CD4-positive, alpha-beta T cell treated with Interleukin-4 for 1 hour (primary cell): ENCODE data around the gene UBE2E2.

Experiments used
- DNase-seq, 2 donors: peaks; one replicate each; pipeline ENCODE4 v3.0.0-alpha.2; 2020 to 2022

The UBE2E2 gene

DNA sequence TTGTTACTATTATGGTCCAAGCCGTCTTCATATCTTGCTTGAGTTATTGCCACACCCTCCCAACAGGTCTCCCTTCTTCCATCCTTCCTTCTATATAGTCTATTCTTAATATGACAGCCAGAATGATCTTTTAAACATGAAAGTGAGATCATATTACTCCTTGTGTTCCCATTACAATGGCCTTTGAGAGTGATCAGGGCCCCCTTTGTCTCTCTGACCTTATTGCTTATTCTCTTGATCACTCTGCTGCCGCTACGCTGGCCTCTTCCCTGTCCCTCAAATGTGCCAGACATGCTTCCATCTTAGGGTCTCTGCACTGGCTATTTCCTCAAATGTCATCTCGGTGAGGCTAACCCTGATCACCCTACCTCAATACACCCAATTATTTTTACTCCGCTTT is 38.1 kb downstream of the UBE2E2 start:
- no peak for DNase-seq

DNA sequence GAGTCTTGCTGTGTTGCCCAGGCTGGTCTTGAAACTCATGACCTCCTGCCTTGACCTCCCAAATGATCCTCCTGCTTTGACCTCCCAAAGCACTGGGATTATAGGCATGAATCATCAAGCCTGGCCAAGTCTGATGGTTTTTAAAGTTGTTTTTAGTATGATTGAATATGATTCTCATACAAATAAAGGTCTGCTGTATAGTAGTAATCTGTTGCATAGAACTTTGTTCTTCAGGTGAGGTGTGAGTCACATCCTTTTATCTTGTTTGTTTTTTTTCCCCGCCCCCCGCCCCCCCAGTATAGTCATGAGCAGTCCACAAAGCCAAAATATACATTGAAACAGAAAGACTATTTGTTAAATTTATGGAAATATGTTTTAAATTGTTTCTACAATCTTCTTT is 39.0 kb downstream of the UBE2E2 start:
- DNase-seq, result no peak

GRCh38 chr3:23244324-23245041 is 41.4 kb downstream of the UBE2E2 start:
- no peak for DNase-seq

DNA sequence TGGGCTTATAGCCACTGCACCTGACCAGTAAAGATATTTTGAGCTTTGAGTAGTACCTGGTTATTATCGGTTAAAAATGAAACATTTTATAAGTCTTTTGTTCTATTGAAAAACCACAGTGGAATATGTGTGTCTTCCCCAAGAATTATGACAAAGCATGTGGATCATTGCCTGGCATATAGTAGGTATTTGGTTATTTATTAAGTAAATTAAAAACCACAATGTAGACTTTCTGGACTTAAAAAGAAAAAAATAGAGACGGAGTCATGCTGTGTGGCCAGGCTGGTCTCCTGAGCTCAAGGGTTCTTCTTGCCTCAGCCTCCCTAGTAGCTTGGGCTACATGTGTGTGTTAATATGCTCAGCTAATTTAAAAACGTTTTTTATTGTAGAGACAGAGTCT is 43.5 kb downstream of the UBE2E2 start:
- DNase-seq, result no peak

GRCh38 chr3:23248594-23249131 is 45.5 kb downstream of the UBE2E2 start:
- no peak for DNase-seq

DNA sequence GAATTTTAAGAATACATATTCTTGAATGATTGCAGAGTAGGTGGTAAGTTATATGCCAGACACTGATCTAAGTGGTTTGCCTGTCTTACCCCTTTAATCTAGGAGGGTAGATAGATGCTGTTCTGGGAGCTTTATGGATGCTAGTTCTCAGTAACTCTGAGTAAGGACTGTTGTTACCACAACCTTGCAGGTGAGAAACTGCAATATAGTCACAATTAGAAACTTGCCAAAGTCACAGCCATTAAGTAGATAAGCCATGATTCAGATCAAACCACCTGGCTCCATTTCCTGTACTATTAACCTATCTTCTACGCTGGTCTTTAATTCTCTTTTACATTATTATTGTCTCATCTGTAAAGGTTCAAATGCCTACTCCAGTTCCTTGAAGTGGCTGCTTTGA is 46.8 kb downstream of the UBE2E2 start:
- DNase-seq, result no peak

DNA sequence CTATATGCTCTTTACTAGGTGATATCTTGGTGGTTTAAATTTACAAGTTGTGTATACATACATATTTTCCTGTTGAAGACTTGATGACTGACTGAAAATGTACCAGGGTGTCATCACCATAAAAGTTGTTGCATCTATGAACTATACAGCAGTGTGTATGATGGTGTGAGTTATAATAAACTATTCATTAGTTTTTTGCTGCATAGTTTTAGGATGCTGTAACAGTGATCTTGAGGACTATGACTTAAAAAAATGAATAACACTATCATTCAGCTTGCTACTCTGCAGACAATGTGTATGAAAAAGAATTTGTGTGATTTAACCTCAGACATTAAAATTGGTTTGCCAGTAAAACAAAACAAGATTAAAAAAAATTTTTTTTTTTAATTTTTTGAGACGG is 49.0 kb downstream of the UBE2E2 start:
- DNase-seq, result no peak

- DNase-seq, result no peak
These were observed 50.1 kb downstream of the UBE2E2 start for GRCh38 chr3:23253214-23253613.

GRCh38 chr3:23254282-23254681 is 51.2 kb downstream of the UBE2E2 start:
- no peak for DNase-seq

DNA sequence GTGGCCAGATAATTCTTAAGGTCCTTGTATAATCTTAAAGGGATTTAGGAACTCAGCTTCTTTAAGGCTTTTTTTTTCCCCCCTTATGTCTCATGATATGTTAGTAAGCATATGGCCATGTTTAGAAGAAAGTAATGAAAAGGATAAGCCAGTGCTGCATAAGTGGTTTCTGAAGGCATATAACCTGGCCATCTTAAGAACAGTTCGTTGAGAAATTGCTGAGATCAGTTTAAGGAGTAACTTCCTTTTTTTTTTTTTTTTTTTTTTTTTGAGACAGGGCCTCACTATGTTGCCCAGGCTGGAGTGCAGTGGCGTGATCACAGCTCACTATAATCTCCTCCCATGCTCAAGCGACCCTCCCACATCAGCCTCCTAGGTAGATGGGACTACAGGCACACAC is 51.7 kb downstream of the UBE2E2 start:
- no peak for DNase-seq

DNA sequence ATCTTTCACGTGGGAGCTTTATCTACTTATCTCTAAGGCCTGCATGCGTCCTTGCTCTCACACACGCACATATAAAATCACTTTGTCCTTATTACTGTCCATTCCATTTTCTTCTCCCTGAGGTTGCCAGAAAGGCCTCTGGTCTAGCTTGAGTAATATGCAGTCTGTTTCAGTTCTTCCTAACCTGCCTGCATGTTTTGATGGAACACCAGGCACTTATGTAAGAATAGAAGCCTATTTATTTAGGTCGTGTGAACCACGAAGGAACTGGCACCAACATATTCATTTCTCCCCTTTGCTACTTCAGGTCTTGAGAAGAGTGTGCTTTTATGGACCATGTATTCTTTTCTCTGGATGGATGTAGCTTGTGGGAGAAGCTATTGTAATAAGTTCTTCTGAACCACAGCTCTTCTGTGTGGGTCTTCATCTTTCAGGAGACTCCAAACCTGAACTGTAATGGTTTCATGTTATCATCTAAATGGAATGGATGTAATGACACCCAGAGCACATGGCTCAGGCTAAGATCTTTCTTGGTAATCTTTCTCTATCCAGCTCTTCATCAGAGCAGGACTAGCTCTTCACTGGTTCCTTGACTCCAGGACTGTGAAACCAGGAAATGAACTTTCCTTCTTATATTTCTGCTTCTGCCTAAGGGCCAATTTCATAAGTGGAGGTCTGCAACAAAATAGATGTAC is 53.8 kb downstream of the UBE2E2 start:
- DNase-seq, result no peak

- no peak for DNase-seq
These were observed 55.0 kb downstream of the UBE2E2 start for GRCh38 chr3:23258110-23258509.

DNA sequence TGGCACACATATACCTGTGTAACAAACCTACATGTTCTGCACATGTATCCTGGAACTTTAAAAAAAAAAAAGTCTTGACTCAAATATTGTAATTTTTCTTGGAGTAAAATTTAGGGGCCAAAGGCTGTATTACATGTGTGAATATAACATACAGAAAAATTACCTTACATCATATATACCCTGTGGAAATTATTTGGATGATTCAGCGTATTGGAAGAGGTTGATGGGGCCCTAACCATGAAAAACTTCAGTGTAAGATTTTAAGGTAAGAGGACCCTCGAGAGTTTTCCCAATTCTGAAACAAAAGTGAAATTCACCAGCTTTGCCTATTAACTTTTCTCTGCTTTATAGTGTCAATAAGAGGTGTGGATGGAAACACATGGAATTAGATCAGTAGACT is 56.4 kb downstream of the UBE2E2 start:
- DNase-seq, result no peak

GRCh38 chr3:23262766-23263165 is 59.6 kb downstream of the UBE2E2 start:
- DNase-seq, result no peak

DNA sequence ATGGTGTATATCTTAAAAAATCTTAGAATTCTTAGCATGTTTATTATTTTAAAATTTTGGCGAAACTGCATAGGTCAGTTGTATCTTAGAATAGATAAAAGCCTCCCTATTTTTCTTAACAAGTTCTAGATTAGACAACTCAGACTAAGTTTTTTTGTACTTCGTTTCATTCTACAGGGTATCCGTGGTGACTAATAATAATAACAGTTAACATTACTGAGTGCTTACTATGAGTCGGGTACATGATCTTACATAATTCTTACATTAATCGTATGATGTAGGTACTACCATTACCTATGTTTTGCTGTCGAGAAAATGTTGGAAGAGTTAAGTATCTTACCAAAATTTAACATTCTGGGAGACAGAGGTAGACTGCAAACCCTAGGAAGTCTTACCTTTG is 60.7 kb downstream of the UBE2E2 start:
- DNase-seq, result no peak

DNA sequence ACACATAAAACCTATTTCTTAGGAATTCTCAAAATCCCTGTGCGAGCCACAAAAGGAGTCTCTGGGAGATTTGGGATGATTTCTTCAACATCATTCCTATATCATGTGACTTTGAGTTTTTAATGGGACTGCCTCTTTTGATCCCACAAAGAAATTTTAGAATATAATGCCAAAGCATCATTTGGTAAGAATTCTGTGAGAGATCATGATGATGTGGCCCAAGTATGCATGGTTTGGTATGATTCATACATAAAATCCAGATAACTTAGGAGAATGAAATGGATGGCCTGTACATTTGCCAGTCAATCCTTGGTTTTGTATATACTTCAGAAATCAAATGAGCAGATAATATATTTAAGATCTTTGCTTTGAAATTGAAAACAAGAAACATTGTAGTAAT is 61.3 kb downstream of the UBE2E2 start:
- DNase-seq, result no peak

DNA sequence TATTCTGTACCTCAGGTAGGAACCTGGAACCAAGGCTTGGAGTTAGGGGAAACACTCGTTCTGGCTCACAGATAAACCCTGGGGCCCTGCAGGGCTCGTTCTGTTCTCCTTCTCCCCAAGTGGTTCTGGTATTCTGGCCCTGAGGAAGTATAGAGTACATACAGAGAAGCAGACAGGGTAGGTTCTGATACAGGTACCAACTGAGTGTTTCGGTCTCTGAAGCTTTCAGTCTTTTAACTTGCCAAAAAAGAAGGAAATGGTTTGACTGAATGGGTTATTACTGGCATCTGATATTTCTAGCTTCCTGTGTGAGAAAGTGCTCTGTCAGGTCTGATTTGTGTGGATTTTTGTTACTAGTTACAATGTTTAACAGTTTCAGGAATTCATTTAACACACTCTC is 67.3 kb downstream of the UBE2E2 start:
- DNase-seq, result no peak

DNA sequence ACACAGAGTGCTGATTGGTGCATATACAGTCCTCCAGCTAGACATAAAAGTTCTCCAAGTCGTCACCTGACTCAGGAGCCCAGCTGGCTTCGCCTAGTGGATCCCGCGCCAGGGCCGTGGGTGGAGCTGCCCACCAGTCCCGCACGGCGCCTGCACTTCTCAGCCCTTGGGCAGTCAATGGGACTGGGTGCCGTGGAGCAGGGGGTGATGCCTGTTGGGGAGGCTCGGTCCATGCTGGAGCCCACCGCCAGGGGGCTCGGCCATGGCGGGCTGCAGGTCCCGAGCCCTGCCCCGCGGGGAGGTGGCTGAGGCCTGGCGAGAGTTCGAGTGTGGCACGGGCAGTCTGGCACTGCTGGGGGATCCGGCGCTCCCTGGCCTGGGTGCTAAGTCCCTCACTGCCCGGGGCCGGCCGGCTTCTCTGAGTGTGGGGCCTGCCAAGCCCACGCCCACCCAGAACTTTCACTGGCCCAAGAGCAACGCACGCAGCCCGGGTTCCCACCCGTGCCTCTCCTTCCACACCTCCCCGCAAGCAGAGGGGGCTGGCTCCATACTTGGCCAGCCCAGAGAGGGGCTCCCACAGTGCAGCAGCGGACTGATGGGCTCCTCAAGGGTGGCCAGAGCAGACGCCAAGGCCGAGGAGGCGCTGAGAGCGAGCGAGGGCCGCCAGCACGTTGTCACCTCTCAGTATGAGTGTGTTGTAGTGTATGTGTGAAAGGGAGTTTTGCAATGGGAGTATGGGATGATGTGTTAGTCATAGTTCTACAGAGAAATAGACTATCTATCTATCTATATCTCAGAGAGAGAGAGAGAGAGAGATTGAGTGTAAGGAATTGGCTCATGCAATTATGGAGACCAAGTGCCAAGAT is 69.0 kb downstream of the UBE2E2 start:
- DNase-seq, result no peak

DNA sequence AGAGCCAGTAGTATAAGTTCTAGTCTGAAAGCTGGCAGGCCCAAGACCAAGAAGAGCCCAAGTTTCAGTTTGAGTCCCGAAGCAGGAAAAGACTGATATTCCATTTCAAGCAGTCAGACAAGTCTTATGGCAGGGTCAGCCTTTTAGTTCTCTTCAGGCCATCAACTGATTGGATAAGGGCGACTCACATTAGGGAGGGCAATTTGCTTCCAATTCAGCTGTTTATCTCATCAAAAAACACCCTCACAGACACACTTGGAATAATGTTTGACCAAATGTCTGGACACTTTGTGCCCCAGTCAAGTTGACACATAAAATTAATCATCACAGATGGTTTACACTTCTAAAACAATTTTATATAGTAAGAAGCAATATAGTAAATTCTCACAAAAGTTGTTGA is 69.7 kb downstream of the UBE2E2 start:
- DNase-seq, result no peak

DNA sequence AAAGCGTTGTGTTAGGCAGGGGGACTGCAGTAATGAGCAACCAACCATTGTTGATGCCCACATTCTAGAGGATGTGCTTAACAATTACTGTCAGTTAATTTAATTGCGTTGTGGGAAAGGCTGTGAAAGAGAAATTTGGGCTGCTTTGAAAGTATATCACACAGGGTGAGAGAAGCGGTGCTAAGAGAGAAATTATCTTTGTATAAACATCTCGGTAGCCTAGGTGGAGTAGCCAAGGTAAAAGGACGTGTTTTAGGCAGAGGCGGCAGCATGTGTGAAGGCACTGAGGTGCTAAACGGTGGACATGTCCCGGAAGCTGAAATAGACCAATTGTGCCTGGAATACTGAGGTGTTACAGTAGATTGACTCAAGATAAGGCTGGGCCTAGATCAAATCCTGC is 71.9 kb downstream of the UBE2E2 start:
- DNase-seq, result no peak

- DNase-seq, result no peak
These were observed 72.7 kb downstream of the UBE2E2 start for GRCh38 chr3:23275814-23276213.

DNA sequence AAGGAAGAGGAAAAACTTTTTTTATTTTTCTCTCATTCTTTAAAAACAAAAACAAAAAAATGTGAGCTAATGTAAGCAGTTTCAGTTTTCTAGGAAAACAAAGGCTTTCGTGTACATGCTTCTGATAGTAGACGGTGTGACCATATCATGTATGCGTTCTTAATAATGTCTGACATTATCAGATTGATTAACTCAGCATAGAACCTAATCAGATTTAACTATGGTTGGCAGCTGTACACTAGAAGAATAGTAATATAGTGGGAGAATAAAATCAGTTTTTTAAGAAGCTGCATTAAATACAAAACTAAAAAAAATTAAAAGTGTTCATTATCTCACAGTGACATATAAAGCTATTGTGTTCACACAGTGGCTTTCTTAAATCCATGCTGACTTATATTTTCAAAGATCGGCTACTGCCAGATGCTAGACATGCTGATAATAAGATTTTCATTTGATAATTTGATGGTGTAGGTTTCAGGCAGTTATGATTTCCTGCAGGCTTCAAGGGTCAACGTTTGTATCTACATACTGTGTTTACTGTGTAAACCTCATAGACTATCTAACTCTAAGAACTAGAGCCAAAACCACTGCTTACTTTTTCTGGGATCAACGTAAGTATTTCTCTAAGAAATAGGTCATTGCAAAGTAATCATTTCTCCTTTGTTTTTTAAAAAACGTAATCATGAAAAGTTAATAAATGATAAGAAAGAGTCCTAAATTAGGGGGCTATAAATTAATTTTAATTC is 74.0 kb downstream of the UBE2E2 start:
- no peak for DNase-seq

DNA sequence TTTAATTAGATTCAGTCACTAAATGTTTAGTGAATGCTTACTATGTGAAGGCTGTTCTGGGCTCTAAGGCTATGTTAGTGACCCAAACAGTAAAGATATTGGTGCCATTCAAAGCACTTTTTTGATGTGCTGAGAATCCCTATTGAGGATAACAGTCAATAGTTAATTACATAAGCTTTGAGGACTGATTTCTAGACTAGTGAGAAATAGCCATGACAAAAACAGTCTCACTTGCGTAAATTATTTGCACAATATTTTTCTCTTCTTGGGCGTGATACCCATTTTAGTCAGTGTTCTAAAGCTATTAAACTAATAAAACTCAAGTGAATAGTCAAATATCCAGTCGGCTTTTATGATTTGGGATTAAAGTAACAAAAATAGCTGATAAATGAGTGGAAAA is 74.6 kb downstream of the UBE2E2 start:
- DNase-seq, result no peak
